Measurements from ENCODE around the gene KRT13.
"Not testable (repeated sequence)": the region's sequence is repeated elsewhere in the genome, so short reads cannot be mapped to it uniquely, and the experiment has no call there.

The KRT13 gene

DNA sequence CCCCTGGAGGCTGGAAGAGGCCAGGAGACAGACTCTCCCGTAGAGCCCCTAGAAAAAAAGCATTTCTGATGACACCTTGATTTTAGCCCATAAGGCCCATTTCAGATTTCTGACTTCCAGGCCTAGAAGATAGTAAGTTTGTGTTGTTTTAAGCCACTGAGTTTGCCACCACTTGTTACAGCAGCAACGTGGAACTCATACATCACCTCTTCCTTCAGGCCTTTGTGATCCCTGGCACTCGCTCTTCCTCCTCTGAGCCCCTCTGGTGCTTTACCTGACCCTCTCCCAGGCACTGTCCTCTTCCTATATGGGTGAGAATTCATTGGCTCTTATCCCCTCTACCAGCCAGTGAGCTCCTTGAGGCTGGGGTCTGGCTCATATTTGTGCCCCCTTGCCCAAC is 41.4 kb upstream of the KRT13 start:
- Histone ChIP-seq H3K36me3 (ENCODE audit: control insufficient read depth in 2 of 2, insufficient read depth in 2 of 2, low read length in 2 of 2) (no peaks in the 10 kb centered on the region), H3K4me3 (ENCODE audit: low read length in 2 of 2) (no peak overlapping the region), H3K27ac (ENCODE audit: low read length) (no peak overlapping the region), H3K27me3 (ENCODE audit: control insufficient read depth in 1 of 2, insufficient read depth in 2 of 2, low read length in 2 of 2) (peaks cover 0 to under 1% of the 10 kb centered on the region in 2 donors), H3K4me1 (ENCODE audit: control insufficient read depth, insufficient read depth, low read length) (peaks cover 18% of the 10 kb centered on the region), H3K9me3 (ENCODE audit: control insufficient read depth in 2 of 2, low read length in 2 of 2) (peaks cover 0 to 3% of the 10 kb centered on the region in 2 donors), H3K9ac (ENCODE audit: low read length in 2 of 2) (no peak overlapping the region)

DNA sequence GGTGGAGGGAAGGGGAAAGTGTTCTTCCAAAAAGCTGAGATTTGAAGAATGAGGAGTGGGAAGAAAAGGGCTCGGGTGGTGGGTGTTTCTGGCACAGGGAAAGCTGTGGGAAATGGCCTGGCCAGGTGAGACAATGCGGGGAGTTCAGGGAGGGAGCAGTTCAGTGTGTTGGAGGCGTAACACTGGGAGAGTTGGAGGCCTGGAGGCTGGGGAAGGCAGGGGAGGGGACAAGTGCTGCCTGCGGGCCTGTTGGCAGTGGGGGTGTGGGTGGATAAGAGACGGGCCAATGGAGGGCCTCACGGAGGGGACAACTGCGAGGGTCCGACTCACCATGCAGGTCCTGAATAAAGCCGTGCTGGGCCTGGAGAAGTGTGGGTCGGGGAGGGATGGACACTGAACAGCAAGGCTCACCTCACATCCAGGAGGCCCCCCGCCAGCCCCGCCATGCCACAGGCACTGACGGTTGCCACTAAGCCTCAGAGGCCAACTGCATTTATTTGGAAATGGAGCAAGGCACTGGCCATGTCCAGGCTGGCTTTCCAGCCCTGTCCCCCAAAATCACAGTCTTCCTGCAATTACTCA is 40.5 kb upstream of the KRT13 start:
- H3K27ac ChIP-seq (ENCODE audit: low read length) = no peak overlapping the region
- peaks cover 18% of the 10 kb centered on the region for H3K4me1 ChIP-seq (ENCODE audit: control insufficient read depth, insufficient read depth, low read length)
- H3K27me3 ChIP-seq (ENCODE audit: control insufficient read depth in 1 of 2, insufficient read depth in 2 of 2, low read length in 2 of 2) = no peaks in the 10 kb centered on the region
- H3K9me3 ChIP-seq (ENCODE audit: control insufficient read depth in 2 of 2, low read length in 2 of 2) = peaks cover 0 to 3% of the 10 kb centered on the region in 2 donors
- no peaks in the 10 kb centered on the region for H3K36me3 ChIP-seq (ENCODE audit: control insufficient read depth in 2 of 2, insufficient read depth in 2 of 2, low read length in 2 of 2)
- H3K4me3 ChIP-seq (ENCODE audit: low read length in 2 of 2) = no peak overlapping the region
- H3K9ac ChIP-seq (ENCODE audit: low read length in 2 of 2) = no peak overlapping the region

DNA sequence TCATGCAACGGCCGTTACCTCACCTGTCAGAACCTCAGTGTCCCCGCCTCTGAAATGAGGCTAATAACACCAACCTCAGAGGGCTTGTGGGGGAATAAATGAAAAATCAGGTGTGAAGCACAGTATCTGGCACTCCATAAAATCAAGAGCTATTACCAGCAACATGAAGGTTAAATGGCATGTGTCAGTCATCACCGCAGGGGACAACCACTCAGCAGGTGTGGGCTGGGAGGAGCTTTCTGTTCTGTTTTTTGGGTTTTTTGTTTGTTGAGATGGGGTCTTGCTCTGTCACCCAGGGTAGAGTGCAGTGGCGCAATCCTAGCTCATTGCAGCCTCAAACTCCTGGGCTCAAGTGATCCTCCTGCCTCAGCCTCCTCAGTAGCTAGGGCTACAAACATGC is 39.5 kb upstream of the KRT13 start:
- peaks cover 0 to 3% of the 10 kb centered on the region in 2 donors for H3K9me3 ChIP-seq (ENCODE audit: control insufficient read depth in 2 of 2, low read length in 2 of 2)
- H3K36me3 ChIP-seq (ENCODE audit: control insufficient read depth in 2 of 2, insufficient read depth in 2 of 2, low read length in 2 of 2) = no peaks in the 10 kb centered on the region
- H3K27ac ChIP-seq (ENCODE audit: low read length) = no peak overlapping the region
- H3K9ac ChIP-seq (ENCODE audit: low read length in 2 of 2) = no peak overlapping the region
- peaks cover 18% of the 10 kb centered on the region for H3K4me1 ChIP-seq (ENCODE audit: control insufficient read depth, insufficient read depth, low read length)
- no peaks in the 10 kb centered on the region for H3K27me3 ChIP-seq (ENCODE audit: control insufficient read depth in 1 of 2, insufficient read depth in 2 of 2, low read length in 2 of 2)
- no peak overlapping the region for H3K4me3 ChIP-seq (ENCODE audit: low read length in 2 of 2)

DNA sequence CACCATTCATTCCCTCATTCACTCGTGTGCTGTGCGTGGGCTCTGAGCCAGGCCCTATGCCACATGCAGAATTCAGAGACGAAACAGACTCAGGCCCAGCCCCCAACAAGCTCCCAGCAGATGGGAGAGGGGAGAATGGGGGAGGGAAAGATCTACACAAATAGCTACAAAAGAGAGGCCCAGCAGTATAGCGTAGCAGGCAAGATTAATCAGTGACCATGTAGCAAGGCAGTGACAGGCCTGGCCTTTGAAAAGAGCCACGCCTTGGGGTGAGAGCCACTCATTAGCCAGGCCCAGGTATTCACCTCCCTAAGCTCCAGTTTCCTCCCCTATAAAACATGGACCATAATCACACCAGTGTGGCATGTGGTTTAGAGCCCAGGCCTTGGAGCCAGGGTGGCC is 39.1 kb upstream of the KRT13 start:
- Histone ChIP-seq H3K36me3 (ENCODE audit: control insufficient read depth in 2 of 2, insufficient read depth in 2 of 2, low read length in 2 of 2) (no peaks in the 10 kb centered on the region), H3K9ac (ENCODE audit: low read length in 2 of 2) (no peak overlapping the region), H3K27me3 (ENCODE audit: control insufficient read depth in 1 of 2, insufficient read depth in 2 of 2, low read length in 2 of 2) (no peaks in the 10 kb centered on the region), H3K4me3 (ENCODE audit: low read length in 2 of 2) (no peak overlapping the region), H3K27ac (ENCODE audit: low read length) (no peak overlapping the region), H3K9me3 (ENCODE audit: control insufficient read depth in 2 of 2, low read length in 2 of 2) (peaks cover 0 to 3% of the 10 kb centered on the region in 2 donors), H3K4me1 (ENCODE audit: control insufficient read depth, insufficient read depth, low read length) (peaks cover 18% of the 10 kb centered on the region)

DNA sequence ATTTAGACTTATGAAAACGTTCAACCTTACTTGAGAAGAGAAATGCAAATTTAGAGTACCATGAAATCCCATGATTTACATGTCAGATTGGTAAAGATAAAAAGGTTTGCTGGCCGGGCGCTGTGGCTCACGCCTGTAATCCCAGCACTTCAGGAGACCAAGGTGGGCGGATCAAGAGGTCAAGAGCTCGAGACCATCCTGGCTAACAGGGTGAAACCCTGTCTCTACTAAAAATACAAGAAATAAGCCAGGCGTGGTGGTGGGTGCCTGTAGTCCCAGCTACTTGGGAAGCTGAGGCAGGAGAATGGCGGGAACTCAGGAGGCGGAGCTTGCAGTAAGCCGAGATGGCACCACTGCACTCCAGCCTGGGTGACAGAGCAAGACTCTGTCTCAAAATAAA is 37.4 kb upstream of the KRT13 start:
- H3K9me3 ChIP-seq (ENCODE audit: control insufficient read depth in 2 of 2, low read length in 2 of 2); H3K9ac ChIP-seq (ENCODE audit: low read length in 2 of 2): not testable (repeated sequence)

DNA sequence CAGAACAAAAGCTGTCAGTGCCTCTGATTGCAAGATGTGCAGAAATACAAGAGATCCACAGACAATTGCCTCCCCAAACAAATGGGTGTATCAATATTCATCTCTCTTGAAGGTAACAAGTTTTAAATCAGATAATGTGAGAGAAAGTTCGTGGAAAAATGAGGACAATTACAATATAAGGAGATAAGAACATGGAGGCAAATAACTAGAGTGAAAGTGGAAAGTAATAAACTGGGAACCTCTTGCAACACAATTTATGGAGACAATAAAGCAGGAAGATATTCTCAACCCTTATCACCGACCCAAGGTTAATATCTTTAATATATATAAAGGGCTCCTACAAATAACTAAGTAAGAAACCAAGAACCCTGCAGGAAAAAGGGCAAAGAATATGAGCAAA is 36.9 kb upstream of the KRT13 start:
- Histone ChIP-seq H3K4me3 (ENCODE audit: low read length in 2 of 2) (no peak overlapping the region), H3K27me3 (ENCODE audit: control insufficient read depth in 1 of 2, insufficient read depth in 2 of 2, low read length in 2 of 2) (peaks cover 0 to 2% of the 10 kb centered on the region in 2 donors), H3K4me1 (ENCODE audit: control insufficient read depth, insufficient read depth, low read length) (no peaks in the 10 kb centered on the region), H3K36me3 (ENCODE audit: control insufficient read depth in 2 of 2, insufficient read depth in 2 of 2, low read length in 2 of 2) (no peaks in the 10 kb centered on the region), H3K9me3 (ENCODE audit: control insufficient read depth in 2 of 2, low read length in 2 of 2) (peaks cover 0 to 3% of the 10 kb centered on the region in 2 donors), H3K27ac (ENCODE audit: low read length) (no peak overlapping the region), H3K9ac (ENCODE audit: low read length in 2 of 2) (no peak overlapping the region)

More for the DNA sequence above, 37.4 kb upstream of the KRT13 start:
- H3K27ac ChIP-seq (ENCODE audit: low read length); H3K4me3 ChIP-seq (ENCODE audit: low read length in 2 of 2); H3K27me3 ChIP-seq (ENCODE audit: control insufficient read depth in 1 of 2, insufficient read depth in 2 of 2, low read length in 2 of 2); H3K4me1 ChIP-seq (ENCODE audit: control insufficient read depth, insufficient read depth, low read length); H3K36me3 ChIP-seq (ENCODE audit: control insufficient read depth in 2 of 2, insufficient read depth in 2 of 2, low read length in 2 of 2): not testable (repeated sequence)

DNA sequence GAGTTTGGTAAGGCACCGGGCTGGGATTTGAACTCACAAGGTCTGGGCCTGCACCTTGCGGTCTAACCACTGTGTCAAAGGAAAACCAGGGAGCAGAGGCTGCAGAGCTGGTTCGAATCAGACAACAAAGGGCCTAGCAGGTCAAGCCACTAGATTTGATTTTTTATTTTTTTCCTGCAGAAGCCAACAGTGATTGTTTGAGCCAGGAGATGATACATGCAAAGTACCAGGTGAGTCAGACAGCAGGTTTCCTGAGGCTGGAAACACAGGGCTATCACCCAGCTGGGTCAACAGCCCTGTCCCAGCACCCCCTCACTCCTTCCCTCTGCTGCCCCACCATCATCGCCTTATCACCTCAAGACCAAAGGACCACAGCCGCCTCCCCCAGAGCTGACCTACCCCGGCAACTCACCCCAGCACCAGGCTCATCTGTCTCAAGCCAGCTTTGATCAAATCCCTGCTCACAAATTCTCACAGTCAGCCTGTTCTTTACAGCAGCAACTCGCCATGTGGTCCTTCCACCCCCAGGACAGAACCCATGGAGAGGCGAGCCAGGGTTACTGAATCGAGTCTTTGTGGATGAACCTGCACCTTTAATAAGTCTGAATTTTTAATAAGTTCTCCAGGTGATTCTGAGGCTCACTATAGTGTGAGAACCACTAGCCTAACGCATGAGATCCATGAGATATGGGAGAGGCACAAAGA is 35.7 kb upstream of the KRT13 start:
- H3K36me3 ChIP-seq (ENCODE audit: control insufficient read depth in 2 of 2, insufficient read depth in 2 of 2, low read length in 2 of 2) = no peaks in the 10 kb centered on the region
- H3K4me1 ChIP-seq (ENCODE audit: control insufficient read depth, insufficient read depth, low read length) = no peaks in the 10 kb centered on the region
- no peak overlapping the region for H3K9ac ChIP-seq (ENCODE audit: low read length in 2 of 2)
- H3K4me3 ChIP-seq (ENCODE audit: low read length in 2 of 2) = no peak overlapping the region
- no peak overlapping the region for H3K27ac ChIP-seq (ENCODE audit: low read length)
- peaks cover 0 to 5% of the 10 kb centered on the region in 2 donors for H3K27me3 ChIP-seq (ENCODE audit: control insufficient read depth in 1 of 2, insufficient read depth in 2 of 2, low read length in 2 of 2)
- no peaks in the 10 kb centered on the region for H3K9me3 ChIP-seq (ENCODE audit: control insufficient read depth in 2 of 2, low read length in 2 of 2)

DNA sequence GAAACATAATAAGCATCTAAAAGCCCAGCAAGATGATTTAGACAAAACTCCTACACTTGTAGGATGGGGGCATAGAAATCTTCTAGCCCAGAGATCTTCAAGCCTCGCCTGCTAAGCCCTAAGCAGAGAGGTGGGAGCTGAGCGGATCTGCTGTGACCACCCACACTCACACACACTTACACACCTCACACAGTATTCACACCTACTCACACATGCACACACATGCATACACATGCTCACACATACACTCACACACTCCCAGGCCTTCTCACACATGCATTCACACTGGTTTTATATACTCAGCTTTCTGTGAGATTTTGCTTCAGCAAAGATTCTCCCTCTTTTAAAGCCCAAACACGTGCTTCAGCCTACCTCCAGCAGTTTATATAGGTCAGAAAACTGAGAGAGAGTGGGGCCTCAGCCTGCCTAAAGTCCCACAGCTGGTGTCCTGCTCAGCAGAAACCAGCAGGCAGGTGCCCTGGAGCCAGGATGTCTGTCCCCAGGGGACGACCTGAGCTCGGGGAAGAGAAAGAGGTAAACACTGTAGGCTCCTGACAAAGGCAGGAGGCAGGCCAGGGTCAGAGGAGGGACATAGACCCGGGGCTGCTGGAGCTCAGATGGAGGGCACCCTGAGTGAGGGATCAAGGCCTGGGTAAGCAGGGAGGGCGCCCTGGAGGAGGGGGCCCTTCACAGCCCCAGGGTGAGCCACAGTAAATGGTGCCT is 34.7 kb upstream of the KRT13 start:
- H3K27me3 ChIP-seq (ENCODE audit: control insufficient read depth in 1 of 2, insufficient read depth in 2 of 2, low read length in 2 of 2) = peaks cover 0 to 5% of the 10 kb centered on the region in 2 donors
- no peaks in the 10 kb centered on the region for H3K9me3 ChIP-seq (ENCODE audit: control insufficient read depth in 2 of 2, low read length in 2 of 2)
- no peak overlapping the region for H3K9ac ChIP-seq (ENCODE audit: low read length in 2 of 2)
- H3K27ac ChIP-seq (ENCODE audit: low read length) = no peak overlapping the region
- no peak overlapping the region for H3K4me3 ChIP-seq (ENCODE audit: low read length in 2 of 2)
- H3K36me3 ChIP-seq (ENCODE audit: control insufficient read depth in 2 of 2, insufficient read depth in 2 of 2, low read length in 2 of 2) = no peaks in the 10 kb centered on the region
- no peaks in the 10 kb centered on the region for H3K4me1 ChIP-seq (ENCODE audit: control insufficient read depth, insufficient read depth, low read length)

DNA sequence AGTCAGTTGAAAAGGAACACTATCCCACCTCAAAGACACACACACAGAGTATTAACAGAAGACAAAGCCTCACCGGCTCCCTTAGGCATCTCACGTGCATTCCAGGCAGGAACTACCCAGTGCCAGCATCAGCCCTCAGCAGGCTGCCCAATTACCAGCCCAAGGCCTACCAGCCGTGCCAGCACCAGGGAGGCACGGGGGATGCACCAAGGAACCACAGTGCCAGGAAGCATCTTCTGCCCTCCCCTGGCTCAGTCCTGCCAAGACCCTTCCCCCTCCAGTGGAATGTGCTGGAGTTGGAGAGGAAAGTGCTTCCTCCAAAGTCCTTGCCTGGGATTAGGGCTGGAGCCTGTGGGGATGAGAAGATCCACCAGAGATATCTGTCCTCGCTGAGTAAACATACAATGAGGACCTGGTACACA is 33.7 kb upstream of the KRT13 start:
- Histone ChIP-seq H3K9ac (ENCODE audit: low read length in 2 of 2) (no peak overlapping the region), H3K36me3 (ENCODE audit: control insufficient read depth in 2 of 2, insufficient read depth in 2 of 2, low read length in 2 of 2) (no peaks in the 10 kb centered on the region), H3K4me1 (ENCODE audit: control insufficient read depth, insufficient read depth, low read length) (no peaks in the 10 kb centered on the region), H3K27me3 (ENCODE audit: control insufficient read depth in 1 of 2, insufficient read depth in 2 of 2, low read length in 2 of 2) (peaks cover 0 to 5% of the 10 kb centered on the region in 2 donors), H3K4me3 (ENCODE audit: low read length in 2 of 2) (no peak overlapping the region), H3K27ac (ENCODE audit: low read length) (no peak overlapping the region), H3K9me3 (ENCODE audit: control insufficient read depth in 2 of 2, low read length in 2 of 2) (no peaks in the 10 kb centered on the region)

DNA sequence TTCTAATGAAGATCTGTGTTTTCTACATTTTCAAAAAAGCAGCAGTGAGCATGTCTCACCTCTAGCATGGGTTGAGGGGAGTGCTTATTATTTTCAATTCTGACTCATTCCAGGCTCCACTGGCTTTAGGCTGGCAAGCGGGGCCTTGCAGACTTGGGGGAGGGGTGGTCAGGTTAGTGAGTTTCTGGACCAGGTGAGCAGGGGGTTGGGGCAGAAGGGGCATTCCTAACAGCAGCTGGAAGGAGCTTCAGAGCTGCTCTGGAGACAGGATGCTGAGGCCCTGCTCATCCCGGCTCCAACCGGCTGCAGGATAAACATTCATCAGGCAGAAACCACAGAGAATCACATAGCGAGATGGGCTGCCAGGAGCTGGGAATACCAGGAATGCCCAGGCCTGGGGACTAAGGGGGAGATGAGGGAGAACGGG is 33.2 kb upstream of the KRT13 start:
- Histone ChIP-seq H3K4me3 (ENCODE audit: low read length in 2 of 2) (no peak overlapping the region), H3K27ac (ENCODE audit: low read length) (no peak overlapping the region), H3K36me3 (ENCODE audit: control insufficient read depth in 2 of 2, insufficient read depth in 2 of 2, low read length in 2 of 2) (no peaks in the 10 kb centered on the region), H3K9me3 (ENCODE audit: control insufficient read depth in 2 of 2, low read length in 2 of 2) (no peaks in the 10 kb centered on the region), H3K9ac (ENCODE audit: low read length in 2 of 2) (no peak overlapping the region), H3K4me1 (ENCODE audit: control insufficient read depth, insufficient read depth, low read length) (no peaks in the 10 kb centered on the region), H3K27me3 (ENCODE audit: control insufficient read depth in 1 of 2, insufficient read depth in 2 of 2, low read length in 2 of 2) (peaks cover 0 to 5% of the 10 kb centered on the region in 2 donors)

DNA sequence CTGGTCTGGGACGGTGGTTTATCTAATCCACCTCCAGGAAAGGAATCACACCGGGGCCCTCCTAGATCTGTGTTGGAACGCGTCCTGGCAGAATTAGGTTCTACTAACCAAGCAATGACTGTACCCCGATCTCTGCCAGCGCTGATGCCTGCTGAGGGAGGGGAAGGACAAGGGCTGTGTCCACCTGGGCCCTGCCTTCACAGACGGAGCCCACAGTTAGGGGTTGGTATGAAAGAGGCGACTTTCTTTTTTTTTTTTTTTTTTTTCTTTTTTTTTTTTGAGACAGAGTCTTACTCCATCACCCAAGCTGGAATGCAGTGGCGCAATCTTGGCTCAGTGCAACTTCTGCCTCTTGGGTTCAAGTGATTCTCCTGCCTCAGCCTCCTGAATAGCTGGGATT is 32.6 kb upstream of the KRT13 start:
- H3K9ac ChIP-seq (ENCODE audit: low read length in 2 of 2) = no peak overlapping the region
- peaks cover 0 to 5% of the 10 kb centered on the region in 2 donors for H3K27me3 ChIP-seq (ENCODE audit: control insufficient read depth in 1 of 2, insufficient read depth in 2 of 2, low read length in 2 of 2)
- no peak overlapping the region for H3K4me3 ChIP-seq (ENCODE audit: low read length in 2 of 2)
- no peak overlapping the region for H3K27ac ChIP-seq (ENCODE audit: low read length)
- no peaks in the 10 kb centered on the region for H3K9me3 ChIP-seq (ENCODE audit: control insufficient read depth in 2 of 2, low read length in 2 of 2)
- H3K36me3 ChIP-seq (ENCODE audit: control insufficient read depth in 2 of 2, insufficient read depth in 2 of 2, low read length in 2 of 2) = no peaks in the 10 kb centered on the region
- no peaks in the 10 kb centered on the region for H3K4me1 ChIP-seq (ENCODE audit: control insufficient read depth, insufficient read depth, low read length)
